DMS 273 (cell line): ENCODE data around the gene RBP4.

Experiments
- DNase-seq: peaks from one replicate; lab custom pipeline; 2025; ENCODE audit not compliant: unreplicated experiment; lab: John Stamatoyannopoulos, UW

RBP4 gene

DNA sequence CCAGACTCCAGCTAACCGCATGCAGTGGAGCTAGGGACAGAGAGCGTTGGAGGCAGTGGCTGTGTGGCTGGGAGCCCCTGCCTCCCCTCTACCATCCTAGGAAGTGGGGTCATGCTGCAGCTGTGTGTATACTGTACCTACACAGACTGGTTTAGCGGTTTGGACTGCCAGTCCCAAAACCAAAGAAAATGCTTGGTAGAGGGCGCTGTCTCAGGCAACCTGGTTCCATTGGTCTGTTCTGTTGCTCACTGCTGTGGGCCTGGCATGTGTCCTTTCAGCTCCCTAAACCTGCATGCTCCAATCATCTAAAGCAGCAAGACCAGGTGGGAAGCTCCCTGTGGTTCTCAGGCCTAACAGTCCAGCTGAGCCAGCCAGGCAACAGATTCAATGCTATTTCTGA is 4.5 kb downstream of the RBP4 start:
- DNase-seq = peak; percentile 8

DNA sequence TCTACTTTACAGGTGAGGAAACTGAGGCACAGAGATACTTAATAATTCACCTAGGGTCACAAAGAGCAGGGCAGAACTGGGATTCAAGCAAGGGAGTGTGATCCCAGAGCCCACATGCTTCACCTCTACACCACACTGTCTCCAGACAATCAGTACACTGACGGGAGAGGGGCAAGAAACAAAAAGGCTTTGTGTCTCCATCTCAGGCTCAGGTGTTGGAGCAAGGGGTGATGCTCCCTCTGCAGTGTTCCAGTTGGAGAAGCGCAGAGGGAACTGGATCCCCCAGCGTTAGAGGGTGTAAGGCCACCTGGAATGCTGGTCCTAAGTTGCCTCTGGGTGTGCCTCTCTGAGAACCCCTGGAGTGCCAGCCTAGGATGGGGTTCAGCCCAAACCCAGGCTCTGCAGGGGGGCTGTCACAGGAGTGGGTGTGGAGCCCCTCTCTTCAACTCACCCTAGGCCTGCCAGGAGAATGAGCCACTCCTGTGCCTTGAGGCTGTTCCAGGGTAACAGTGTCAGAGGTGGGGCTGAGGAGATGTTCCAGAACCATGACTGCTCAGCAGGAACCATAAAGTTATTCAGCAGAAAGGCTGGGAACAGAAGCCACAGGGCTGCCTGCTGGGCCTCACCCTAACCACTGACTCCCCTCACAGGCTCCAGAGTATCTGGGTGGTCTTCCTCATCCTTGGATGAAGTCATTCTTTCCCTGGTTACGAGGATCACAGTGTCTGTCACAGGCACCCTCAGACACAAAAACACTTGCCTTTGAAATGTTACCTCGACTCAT is 5.5 kb downstream of the RBP4 start:
- no peak for DNase-seq

DNA sequence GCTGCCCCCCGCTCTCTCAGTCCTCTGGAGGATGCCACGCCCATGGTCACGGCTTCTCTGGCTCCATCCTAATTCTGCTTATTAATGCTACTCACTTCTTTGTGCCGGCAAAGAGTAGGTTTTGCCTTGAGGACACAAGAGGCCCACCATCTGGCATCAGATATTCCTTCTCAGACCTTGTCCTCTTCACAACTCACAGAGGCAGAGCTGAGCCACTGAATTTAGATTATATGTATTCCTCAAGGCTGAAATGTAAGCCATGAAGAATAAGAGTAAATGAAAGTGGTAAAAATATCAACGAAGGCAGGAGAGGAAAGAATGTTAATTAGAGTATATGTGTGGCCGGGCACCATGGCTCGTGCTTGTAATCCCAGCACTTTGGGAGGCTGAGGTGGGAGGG is 6.5 kb downstream of the RBP4 start:
- DNase-seq = no peak

DNA sequence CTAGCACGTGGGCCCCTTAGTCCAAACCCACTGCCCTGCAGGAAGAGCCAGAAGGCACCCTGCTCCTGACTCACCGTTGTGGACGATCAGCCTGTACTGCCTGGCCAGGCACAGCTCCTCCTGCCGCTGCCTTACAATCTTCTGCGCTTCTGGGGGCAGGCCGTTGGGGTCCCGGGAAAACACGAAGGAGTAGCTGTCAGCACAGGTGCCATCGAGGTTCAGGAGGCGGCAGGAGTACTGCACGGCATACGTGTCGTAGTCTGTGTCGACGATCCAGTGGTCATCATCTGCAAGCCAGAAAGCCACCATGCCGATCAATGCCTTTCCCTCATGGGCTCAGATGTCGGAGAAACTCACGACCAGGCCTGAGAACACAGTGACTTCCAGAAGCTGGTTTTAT is 7.3 kb downstream of the RBP4 start:
- no peak for DNase-seq

DNA sequence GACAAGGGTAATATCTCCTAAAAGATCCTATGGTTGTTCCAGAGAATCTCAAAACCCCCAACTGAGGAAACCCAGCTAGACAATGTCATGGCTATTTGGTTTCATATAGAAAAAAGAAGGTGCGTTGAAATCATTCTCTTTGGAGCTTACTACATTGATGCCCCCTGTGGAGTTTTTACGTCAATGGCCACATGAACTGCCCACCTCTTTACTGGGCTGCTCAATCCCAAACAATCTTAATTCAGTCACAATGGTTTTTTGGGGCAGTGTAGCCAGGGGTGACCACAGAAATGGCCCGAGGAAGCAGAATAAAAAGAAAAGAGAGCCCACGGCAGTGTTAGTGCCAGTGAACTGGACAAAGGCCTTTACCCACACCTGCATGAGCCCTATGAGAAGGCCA is 7.8 kb downstream of the RBP4 start:
- DNase-seq = no peak

DNA sequence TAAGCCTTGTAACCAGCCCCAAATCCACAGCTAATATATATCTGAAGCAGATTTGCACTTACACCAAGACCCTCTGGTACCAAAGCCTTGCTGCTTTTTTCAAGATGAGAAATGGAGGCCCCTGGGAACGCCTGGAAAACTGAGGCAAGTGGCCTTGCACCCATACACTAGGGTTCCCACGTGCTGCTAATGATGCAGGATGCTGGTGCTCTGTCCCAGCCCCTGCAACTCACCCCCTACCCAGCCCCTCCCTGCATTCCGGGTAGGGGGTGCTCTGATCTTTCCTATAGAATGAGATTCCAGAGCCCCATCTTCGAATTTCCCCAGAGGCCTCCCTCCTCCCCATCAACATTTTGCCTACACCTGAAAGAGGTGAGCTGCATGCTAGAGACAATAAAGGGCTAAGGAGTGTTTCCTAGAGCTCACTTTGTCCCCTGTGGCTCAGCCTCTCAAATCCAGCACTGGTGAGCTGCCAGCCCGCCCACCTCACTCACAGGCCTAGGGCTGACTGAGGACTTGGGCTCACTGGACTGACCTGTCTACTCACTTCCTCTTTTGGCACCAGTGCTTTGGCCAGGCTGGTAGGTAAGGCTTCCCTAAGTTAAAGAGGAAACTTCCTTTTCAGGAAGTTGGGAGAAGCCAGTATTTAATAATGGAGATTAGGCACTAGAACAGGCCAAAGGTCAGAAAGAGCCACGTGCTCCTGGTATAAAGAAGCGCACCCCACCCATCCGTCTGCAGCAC is 9.8 kb downstream of the RBP4 start:
- DNase-seq = no peak

DNA sequence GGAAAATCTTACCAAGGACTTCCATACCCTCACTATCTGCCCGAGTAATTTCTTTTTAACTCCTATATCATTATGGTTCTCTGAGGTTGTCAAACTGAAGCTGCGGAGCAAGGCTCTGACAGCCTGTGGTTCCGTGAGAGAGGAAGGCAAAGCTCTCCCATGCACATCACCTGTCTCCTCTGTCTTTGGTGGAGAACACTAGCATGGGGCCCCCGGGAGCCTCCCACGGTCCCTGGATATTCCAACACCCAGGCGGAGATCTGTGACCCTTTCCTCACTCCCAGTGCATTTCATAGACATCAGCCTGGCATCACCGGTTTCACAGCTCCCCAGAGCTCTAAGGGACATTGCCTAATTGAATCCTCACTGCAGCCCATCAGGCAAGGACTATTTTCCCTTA is 10.4 kb downstream of the RBP4 start:
- DNase-seq = no peak

DNA sequence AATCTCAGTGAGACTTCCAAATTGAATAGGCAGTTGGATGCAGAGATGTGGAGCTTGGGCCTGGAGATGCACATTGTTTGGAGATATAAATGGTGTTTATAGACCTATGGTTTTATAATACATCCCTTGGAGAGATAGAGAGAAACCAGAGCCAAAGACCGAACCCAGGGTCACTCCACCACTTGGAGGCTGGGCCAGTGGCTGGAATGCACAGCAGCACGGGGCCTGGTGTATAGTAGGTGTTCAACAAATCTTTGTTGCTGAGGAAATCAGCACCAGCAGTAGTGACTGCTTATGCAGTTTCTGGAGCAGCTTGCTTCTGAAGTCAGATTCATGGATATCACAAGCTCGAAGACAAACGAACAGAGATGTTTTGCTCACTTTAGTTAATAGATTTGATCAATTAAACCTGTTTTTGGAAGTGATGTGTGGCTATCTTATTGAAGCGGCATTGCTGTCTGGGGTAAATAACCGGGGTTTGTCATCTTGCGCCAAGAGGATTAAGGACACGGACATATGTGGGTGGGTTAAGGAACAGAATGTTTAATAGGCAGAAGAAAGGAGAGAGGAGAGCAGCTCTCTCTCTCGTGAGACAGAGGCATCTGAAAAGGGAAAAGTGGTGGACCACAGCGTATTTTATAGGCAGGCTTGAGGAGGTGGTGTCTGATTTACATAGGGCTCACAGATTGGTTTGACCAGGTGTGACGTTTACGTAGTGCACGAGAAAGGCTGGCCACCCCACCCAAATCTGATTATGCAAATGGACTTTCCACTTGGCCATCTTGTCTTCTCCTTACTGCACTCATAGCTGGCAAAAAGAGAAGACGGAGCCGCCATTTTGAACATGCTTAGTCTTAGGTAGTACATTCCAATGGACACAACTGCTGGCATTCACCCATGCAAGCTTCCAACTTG is 11.1 kb downstream of the RBP4 start:
- no peak for DNase-seq

DNA sequence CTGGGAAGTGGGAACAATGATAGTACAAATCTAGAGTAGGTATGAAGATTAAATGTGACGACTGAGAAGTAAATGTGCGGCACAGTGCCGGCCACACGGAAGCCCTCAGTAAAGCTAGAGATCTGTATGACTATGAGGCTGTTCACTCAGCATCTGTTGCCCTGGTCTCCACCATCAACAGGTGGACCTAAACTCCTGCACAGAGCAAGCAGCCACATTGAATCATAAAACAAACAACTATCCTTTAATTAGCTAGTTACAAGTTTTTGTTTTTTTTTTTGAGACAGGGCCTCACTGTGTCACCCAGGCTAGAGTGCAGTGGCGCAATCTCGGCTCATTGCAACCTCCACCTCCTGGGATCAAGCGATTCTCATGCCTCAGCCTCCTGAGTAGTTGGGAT is 16.6 kb downstream of the RBP4 start:
- no peak for DNase-seq

DNA sequence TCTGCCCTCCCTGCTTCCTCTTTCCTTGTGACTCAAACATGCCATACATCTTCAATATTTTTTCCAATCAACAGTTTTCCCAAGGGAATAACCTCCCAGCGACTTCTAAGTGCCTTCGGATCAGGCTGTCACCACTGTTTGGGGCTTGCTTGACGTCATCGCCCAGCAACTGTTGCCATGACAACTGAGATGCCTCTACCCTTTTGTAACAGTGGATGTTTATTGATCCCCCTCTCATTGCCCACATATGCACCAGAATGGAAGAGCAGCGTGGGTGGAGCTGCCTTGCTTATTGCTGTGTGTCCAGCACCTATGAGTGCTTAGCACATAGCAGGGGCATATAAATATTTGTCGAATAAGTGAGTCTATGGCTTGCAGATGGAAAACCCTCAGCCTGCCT is 20.2 kb downstream of the RBP4 start:
- DNase-seq = peak; percentile 34

DNA sequence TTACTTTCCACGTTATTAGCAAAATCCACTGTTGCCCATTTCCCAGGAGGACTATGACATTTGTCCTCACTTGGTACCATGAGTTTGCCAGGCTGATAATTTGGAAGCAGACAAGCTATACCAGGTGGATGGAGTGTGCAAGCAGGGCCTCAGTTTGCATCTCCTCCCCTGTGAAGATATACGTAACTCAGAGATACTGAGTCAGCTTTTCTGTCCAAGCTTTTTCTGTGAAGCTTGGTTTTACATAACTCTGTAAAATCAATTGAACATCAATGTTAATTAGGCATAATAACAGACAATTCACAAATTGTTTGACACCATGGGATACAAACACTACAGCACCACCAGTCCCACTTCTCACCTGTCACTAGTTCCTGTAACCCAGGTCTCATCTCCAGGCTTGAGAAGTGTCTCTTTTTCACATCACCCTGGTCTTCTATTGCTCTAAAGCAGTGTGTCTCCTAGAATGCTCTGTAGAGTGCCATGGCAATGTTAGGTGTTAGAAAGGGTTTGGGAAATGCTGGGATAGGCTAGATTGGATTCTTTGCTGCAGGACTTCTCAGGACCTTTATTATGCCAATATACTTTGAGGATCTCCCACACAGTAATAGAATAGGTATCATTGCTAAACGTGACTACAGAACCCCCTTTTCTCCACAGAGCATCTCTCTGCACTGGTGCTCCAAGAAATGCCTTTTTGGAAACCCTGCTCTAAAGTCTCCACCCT is 20.9 kb downstream of the RBP4 start:
- DNase-seq = no peak

DNA sequence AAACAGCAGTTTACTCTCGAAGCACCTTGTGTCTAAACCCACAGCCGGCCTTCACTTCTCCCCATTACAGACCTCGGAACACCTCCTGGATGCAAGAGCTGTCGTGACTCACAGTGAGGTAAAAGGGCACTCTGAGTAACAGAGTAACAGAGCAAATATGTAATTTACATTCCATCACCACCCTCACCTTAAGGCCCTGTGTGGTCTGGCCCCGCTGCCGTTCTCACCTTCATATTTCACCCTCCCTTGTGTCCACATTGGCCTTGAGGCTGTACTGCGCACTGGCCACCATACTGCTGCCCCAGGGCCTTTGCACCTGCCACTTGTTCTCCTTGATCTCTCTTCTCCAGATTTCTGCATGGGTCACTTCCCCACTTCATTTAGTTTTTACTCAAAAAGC is 21.9 kb downstream of the RBP4 start:
- no peak for DNase-seq

DNA sequence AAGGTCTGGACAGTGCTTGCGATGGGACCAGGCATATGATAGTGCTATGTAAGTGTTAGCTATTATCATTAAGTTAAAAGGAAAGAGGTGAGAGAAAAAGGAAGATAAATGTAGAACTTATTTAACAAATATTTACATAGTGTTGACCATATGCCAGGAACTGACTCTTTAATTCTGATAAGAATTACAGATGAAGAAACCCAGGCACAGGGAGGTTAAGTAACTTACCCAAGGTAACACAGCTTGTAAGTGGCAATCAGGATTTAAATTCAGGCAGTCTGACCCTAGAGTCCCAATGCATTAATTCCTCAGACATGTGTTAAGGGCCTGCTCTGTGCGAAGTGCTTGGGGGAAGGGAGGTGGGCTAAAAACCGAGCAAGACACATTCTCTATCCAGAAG is 23.5 kb downstream of the RBP4 start:
- no peak for DNase-seq

DNA sequence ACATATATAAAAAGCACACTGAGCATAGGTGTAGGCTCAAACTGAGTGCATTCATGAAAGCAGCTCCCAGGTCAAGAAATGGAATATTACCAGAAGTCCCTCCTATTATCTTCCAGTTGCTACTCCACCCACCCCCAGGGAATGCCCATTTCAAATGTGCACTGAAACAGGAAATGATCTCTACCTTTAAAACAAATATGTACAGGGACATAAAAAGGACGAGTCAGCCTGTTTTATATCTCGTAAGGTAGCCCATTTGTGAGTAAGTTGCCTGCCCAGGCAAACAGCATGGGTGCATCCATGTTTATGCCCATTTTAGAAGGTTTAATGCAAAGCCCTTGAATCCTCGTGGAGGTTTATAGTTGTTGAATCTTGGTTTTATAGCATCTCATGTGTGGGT is 24.1 kb downstream of the RBP4 start:
- DNase-seq = no peak

DNA sequence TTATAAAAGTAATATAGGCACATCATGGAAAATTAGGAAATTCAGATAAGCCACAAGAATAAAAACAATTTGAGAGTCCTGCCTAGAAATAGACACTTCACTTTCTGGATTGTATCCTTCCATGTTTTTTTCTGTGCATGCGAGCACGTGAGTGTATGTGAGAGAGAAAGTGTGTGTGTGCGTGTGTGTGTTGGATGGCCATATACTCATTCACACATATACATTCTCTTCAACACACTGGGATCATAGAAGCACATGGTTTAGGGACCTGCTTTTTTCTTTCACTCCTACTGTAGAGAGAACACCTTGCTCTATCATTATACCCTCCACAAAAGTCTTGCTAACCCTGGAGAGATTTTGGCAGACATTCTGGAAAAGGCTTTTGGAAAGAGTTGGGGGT is 27.1 kb downstream of the RBP4 start:
- no peak for DNase-seq

DNA sequence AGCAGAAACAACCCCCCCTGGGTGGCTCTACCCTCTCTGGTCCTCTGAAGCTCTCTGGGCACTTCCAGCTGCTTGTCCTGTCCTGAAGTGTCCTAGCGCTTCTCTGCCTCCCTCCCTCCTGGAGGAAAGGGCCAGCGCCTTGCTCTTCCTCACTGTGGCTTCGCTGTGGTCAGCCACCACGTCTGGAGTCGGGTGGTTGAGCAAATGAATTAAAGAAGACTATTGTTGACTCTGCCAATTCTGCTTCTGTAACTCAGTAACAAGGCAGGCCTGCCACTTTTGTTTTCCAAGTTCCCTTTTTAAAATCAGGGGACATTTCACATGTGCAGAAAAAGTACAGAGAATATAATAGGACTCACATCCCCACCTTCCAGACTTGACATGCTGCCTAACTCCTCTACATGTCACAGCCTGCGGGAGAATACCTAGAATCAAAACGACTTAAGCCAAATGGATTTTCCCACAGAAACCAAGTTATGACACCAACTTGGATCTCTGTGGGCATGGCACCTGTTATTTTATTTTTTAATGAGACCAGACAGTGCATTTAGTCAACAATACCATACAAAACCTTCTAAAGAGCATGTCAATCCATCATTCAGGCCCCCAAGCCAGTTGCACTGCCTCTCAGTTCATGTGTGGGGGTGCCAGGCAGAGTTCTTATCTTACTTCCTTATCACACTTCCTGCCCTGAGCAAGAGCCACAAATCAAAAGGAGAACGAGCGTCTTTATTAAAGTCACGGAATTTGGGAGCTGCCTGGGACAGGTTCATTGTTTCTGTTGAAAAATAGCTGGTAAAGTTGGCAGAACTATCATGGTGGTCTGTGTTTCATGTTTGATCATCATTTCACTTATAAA is 27.8 kb downstream of the RBP4 start:
- no peak for DNase-seq

DNA sequence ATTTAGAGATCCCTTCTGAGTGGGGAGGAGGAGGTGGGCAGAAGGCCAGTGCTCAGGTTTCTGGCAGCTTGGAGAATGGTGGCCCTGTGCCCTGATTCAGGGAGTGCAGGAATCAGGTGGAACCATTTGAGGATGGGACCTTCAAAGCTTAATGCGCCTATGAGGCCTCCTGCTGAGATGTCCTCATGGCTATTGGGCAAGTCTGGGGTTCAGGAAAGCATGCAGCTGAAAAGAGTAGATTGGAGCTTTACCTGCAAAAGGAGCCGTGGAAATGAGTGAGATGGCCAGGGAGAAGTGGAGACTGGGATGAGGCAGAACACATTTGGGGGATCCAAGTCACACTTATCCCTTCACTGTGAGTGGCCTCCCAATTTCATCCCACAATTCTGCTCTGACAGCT is 28.4 kb downstream of the RBP4 start:
- no peak for DNase-seq

DNA sequence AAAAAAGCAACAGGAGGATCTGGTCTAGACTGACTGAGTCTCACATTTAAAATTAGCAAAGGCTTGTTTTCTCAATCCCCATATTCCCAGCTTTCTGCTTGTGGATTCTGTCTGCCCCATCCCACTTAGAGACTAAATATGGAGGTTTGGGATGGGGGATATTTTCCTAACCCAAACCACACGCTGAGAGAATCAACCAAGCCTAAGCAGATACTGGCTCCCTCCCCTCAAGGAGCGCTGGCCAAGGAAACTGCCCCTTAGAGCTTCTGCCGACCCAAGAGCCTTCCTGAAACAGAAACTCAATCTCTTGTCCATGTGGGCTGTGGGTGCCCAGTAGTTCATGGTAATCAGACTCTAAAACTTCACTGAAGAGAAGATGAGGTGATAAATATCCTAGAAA is 30.7 kb downstream of the RBP4 start:
- no peak for DNase-seq

DNA sequence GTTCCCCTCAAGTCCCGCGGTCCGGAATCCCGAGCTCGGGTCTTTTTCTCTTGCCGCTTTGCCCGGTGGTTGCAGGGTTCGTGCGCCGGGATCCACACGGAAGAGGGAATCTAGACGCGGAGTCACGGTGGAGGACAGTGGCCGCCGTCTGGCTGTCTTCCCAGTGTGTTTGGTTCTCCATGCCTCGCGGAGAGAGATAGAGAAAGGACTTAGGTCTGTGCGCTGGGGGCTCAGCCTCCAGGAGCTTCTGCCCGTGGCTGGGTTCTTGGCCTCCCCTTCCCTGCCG is 33.0 kb downstream of the RBP4 start:
- no peak for DNase-seq
